GM12878 (cell line): ENCODE results near the gene ENOX2. TPM values are rescaled to one million over a fixed set of nuclear protein-coding genes. Genes with fewer than 3 reads are reported as not detected.

Source experiments
- ATAC-seq: fragments of 200-7000 bp; cut with Tn5 transposase; 3 replicates; pipeline ENCODE4 v1.9.1; 2020; ENCODE audit warnings: mild to moderate bottlenecking, moderate library complexity
- BruUV-seq: library from RNA; stranded (reverse); fragments of 400-500 nt; replicated peaks from 2 replicates; lab custom pipeline; 2021; lab: Mats Ljungman, UMichigan
- CTCF ChIA-PET: fragments of 300-600 bp; sonication (Branson Sonifier 250); formaldehyde crosslinking; extraction: SDS; loops from one replicate; lab custom pipeline; 2021; ENCODE audit warnings: inconsistent platforms; lab: Yijun Ruan, JAX
- POLR2A ChIA-PET: fragments of 350-600 bp; formaldehyde crosslinking; extraction: SDS; loops from one replicate; lab custom pipeline; 2021; ENCODE audit warnings: inconsistent platforms; lab: Charles Lee
- RAD21 ChIA-PET: fragments of 300-600 bp; sonication (Branson Sonifier 250); formaldehyde crosslinking; loops from one replicate; lab custom pipeline; 2023; ENCODE audit warnings: antibody characterized with exemption; ENCODE audit not compliant: unreplicated experiment; lab: Charles Lee
- SMC1A ChIA-PET: fragments of 300-600 bp; sonication (Branson Sonifier 250); formaldehyde crosslinking; loops from one replicate; lab custom pipeline; 2023; ENCODE audit not compliant: unreplicated experiment, uncharacterized antibody; lab: Charles Lee
- DNase-seq: peaks from one replicate; pipeline ENCODE4 v3.0.0-alpha.2; 2011; ENCODE audit warnings: low read depth, low spot score
- FAIRE-seq: peaks from 3 replicates; lab custom pipeline; 2011; peaks lifted over from hg19 to GRCh38; lab: Jason Lieb, UNC
- H2AFZ ChIP-seq: 2 replicates; pipeline ENCODE4 v1.6.0; 2011; ENCODE audit warnings: low read depth, low read length, control low read depth; ENCODE audit not compliant: control insufficient read depth
- H3K27ac ChIP-seq: 2 replicates; pipeline ENCODE4 v1.5.1; 2011; ENCODE audit warnings: control low read depth; ENCODE audit not compliant: control insufficient read depth, insufficient read depth
- H3K27me3 ChIP-seq, 2 experiments: replicated peaks in 1 of 2; 2 replicates each; pipeline versions ENCODE4 v1.6.0 to v1.6.1; 2011; ENCODE audit warnings: low read length in 1 of 2; ENCODE audit not compliant: control insufficient read depth in 2 of 2, insufficient read depth in 2 of 2
- H3K36me3 ChIP-seq, 2 experiments: 2 replicates each; pipeline ENCODE4 v1.5.1; 2011; ENCODE audit warnings: low read length in 1 of 2; ENCODE audit not compliant: control insufficient read depth in 2 of 2, insufficient read depth in 2 of 2
- H3K4me1 ChIP-seq: 2 replicates; pipeline ENCODE4 v1.6.1; 2011; ENCODE audit warnings: mild to moderate bottlenecking, low read length, moderate library complexity, mixed read lengths; ENCODE audit not compliant: control insufficient read depth, insufficient read depth
- H3K4me2 ChIP-seq: 2 replicates; pipeline ENCODE4 v1.6.0; 2011; ENCODE audit warnings: control low read depth; ENCODE audit not compliant: control insufficient read depth, insufficient read depth
- H3K4me3 ChIP-seq: fragments of 200-600 bp; sonication (generic); 2 replicates; pipeline ENCODE4 v1.5.1; 2016
- H3K79me2 ChIP-seq: 2 replicates; pipeline ENCODE4 v1.6.0; 2011; ENCODE audit warnings: low read length; ENCODE audit not compliant: control insufficient read depth, insufficient read depth
- H3K9ac ChIP-seq: 2 replicates; pipeline ENCODE4 v1.8.0; 2011; ENCODE audit warnings: low read length, control low read depth, mixed read lengths; ENCODE audit not compliant: control insufficient read depth, insufficient read depth
- H3K9me3 ChIP-seq: replicated peaks from 3 replicates; pipeline ENCODE4 v1.5.1; 2011; ENCODE audit warnings: mild to moderate bottlenecking, low read length; ENCODE audit not compliant: control insufficient read depth, insufficient read depth
- H4K20me1 ChIP-seq: 2 replicates; pipeline ENCODE4 v1.6.0; 2011; ENCODE audit not compliant: control insufficient read depth, insufficient read depth
- EZH2 ChIP-seq: IDR thresholded peaks from 2 replicates; pipeline ENCODE4 v1.6.1; 2012; ENCODE audit warnings: low read depth, mild to moderate bottlenecking, control low read depth, inconsistent platforms, low read length, borderline replicate concordance; ENCODE audit not compliant: control insufficient read depth
- MEF2A ChIP-seq: IDR thresholded peaks from 2 replicates; pipeline ENCODE4 v1.6.1; 2011; ENCODE audit warnings: low read depth, mild to moderate bottlenecking, low read length, moderate library complexity; ENCODE audit not compliant: insufficient read depth
- PBX3 ChIP-seq: IDR thresholded peaks from 2 replicates; pipeline ENCODE4 v1.6.1; 2011; ENCODE audit warnings: mild to moderate bottlenecking, low read depth, low read length, moderate library complexity; ENCODE audit not compliant: insufficient replicate concordance
- RELB ChIP-seq: fragments of 450-650 bp; IDR thresholded peaks from 2 replicates; pipeline ENCODE4 v1.6.1; 2017; ENCODE audit warnings: low read depth, mild to moderate bottlenecking, moderate library complexity
- SIX5 ChIP-seq: IDR thresholded peaks from 2 replicates; pipeline ENCODE4 v1.6.1; 2011; ENCODE audit warnings: mild to moderate bottlenecking, low read depth, low read length, moderate library complexity; ENCODE audit not compliant: severe bottlenecking
- YY1 ChIP-seq: IDR thresholded peaks from 2 replicates; pipeline ENCODE4 v1.6.1; 2011; ENCODE audit warnings: low read depth, mild to moderate bottlenecking, low read length
- ZNF274 ChIP-seq: IDR thresholded peaks from one replicate; pipeline ENCODE4 v1.8.0; 2011; ENCODE audit not compliant: insufficient read length, insufficient read depth
- WGBS: methylation state at CpG from one replicate; pipeline ENCODE4 v1.1.6; 2016; ENCODE audit warnings: low lambda C conversion rate; ENCODE audit not compliant: insufficient replicate concordance, insufficient coverage; ENCODE audit errors: missing lambda C conversion rate; 5-methylcytosine and 5-hydroxymethylcytosine counted together
- in situ Hi-C: fragments of 300-500 bp; cut with MboI; formaldehyde crosslinking; loops from 9 replicates; pipeline ENCODE4 v1.14.3; 2018; ENCODE audit warnings: mixed read lengths
- intact Hi-C: fragments of 100-400 bp; cut with micrococcal nuclease; formaldehyde crosslinking; loops from one replicate; pipeline ENCODE4 v1.14.2; 2022; ENCODE audit not compliant: unreplicated experiment
- polyA plus RNA-seq, 11 experiments: library from polyadenylated mRNA; depleted of rRNA in 4 of 11; unstranded in 6 of 11; stranded (reverse) in 5 of 11; fragments of >200 nt; fragmentation: Nextera tagmentation in 4 of 11; fragmentation: Illumina TruSeq in 1 of 11; extraction: Ambion mirVana in 4 of 11; extraction: Trizol in 1 of 11; gene quantifications; 1 replicate in 1 of 11; 2 replicates in 10 of 11; pipeline versions ENCODE4 v1.2.1 to v1.2.3, GENCODE V29; 2011 to 2016; ENCODE audit warnings: inconsistent platforms in 2 of 11, missing spikeins in 2 of 11, low read depth in 1 of 11
- total RNA-seq, 4 experiments: library from RNA; depleted of rRNA in 3 of 4; stranded (reverse); fragments of >200 nt in 3 of 4; fragmentation: Illumina TruSeq in 1 of 4; extraction: Trizol in 1 of 4; gene quantifications; 2 replicates each; pipeline versions ENCODE4 v1.2.1 to v1.2.3, GENCODE V29; 2013 to 2021

ENOX2 gene
- total and polyA plus RNA-seq, 10 of the 15 experiments (the other 5 are each of a cell fraction or from before 2014, with no cell fraction given) = 3.2 to 13.0 (median 7.7) TPM

GRCh38 chrX:130682990-130683389 is 220.0 kb downstream of the ENOX2 start:
- ChIA-PET SMC1A (no interaction called here), POLR2A (no interaction called here), RAD21 (no interaction called here), CTCF (no interaction called here)
- H3K36me3 ChIP-seq = no peaks in the 10 kb centered on the region
- WGBS = 26% methylated on average over 2 of the region's 2 CpGs
- intact Hi-C loops = no loop called here
- H3K4me3 ChIP-seq = no peak overlapping the region
- no peak overlapping the region for H3K9ac ChIP-seq
- in situ Hi-C loops = no loop called here
- TF ChIP-seq RELB (no peak), MEF2A (no peak), SIX5 (no peak), ZNF274 (no peak), EZH2 (no peak), PBX3 (no peak), YY1 (no peak)
- ATAC-seq (no peak), FAIRE-seq (no peak), DNase-seq (no peak)
- H3K27me3 ChIP-seq = no peaks in the 10 kb centered on the region
- H3K9me3 ChIP-seq = no peaks in the 10 kb centered on the region
- no TSS peak for BruUV-seq
- no peaks in the 10 kb centered on the region for H3K79me2 ChIP-seq
- no peak overlapping the region for H3K27ac ChIP-seq
- no peaks in the 10 kb centered on the region for H4K20me1 ChIP-seq
- H3K4me2 ChIP-seq = no peak overlapping the region
- H3K4me1 ChIP-seq = no peaks in the 10 kb centered on the region
- no peak overlapping the region for H2AFZ ChIP-seq
